SIG-M5 (cell line): ENCODE data around the gene NAA40.
"Not testable (repeated sequence)": the region's sequence is repeated elsewhere in the genome, so short reads cannot be mapped to it uniquely, and the experiment has no call there.

Experiments
- DNase-seq: peaks from one replicate; lab custom pipeline; 2025; lab: John Stamatoyannopoulos, UW

The NAA40 gene

DNA sequence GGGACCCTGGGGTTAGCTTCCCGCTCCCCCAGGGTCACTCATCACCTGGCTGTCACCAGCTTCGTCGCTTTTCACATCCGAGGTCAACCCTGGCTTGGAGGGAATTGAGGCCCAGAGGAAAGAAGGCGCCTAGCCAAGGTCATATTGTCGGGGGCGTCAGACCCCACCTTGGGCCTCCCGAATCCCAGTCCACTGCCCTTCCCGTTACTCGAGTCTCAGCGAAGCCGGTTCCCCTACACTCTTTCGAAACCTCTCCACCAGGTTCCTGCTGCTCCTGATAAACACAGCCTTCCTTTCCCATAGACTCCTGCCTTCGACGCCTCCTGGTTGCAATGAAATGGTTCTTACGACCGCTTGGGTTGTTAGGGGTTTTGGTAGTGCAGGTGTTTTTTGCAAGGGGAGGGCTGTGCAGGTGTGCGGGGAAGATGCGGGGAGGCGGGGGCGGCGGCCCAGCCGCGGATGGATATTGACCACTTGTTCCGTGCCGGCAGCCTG, 642 bp downstream of the NAA40 start:
- DNase-seq, result no peak

DNA sequence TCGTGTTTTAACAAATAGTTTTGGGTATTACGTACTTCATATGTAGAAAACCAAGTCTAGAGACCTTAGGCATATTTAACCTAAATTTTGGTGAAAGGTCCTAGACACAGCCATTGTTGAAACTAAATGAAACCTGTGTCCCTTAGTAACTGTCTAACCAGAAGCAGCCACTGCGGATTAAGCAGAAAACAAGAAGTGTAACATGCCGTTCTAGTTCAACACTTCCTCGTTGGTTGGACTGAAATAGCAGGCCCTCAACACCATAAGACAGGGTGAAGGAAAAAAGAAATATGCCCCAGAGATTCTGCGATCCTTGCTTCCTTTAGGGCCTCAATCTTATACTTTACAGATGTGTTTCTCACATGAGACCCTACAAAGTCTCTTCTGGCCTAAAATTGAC, 2.0 kb downstream of the NAA40 start:
- peak; percentile 4 for DNase-seq

DNA sequence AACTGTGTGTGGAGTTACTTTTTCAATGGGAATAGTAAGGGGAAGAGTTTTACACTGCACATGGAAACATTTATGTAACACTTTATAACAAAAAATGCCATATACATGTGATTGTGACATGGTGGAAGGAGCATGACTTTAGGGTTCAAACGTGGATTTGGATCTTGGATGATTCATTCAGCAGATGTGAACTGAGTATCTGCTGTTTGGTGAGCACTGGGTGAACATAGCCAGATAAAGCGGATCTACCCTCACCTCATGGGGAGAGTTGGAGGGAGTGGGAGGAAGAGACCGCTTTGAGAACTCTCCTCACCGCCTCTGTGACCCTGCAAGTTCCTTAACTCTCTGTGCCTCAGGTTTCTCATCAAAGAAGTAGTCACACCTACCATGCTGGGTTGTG, 3.1 kb downstream of the NAA40 start:
- no peak for DNase-seq

DNA sequence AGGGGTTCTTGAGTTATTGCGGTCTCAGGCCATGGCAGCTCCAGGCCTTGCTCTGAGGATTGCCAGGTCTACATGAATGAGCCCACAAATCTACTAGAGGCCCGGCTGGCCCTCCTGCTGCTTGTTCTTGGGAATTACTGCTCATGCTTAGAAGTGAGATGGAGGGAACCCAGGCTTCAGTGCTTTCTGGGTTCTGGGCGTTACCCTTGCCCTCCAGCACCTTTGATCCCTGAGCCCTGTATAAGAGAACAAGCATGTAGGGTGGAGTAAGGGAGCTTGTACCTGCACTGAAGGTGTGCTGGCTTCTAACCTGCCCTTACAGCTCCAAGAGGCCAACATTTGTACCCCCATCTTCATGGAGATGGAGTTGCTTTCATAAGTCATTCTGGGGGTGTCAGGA, 4.0 kb downstream of the NAA40 start:
- DNase-seq, result no peak

DNA sequence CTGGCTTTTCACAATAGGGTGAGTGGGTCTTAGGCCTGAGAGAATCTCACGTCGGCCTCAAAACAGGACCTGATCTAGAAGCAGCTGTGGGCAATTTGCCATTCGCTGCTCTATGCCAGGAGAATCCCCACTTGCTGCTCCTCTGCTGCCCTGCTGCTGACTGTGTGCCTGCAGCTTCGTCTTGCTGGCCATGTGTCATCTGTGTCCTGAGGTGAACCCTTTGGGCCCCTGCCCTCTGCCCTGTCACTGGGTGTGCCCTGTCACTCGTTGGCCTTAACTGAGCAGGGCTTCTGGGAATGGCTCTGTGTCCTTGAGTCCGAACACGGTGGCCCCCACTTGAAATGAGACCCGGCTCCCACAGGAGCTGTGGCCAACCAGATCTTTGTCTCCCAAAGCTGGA, 6.2 kb downstream of the NAA40 start:
- DNase-seq, result no peak

DNA sequence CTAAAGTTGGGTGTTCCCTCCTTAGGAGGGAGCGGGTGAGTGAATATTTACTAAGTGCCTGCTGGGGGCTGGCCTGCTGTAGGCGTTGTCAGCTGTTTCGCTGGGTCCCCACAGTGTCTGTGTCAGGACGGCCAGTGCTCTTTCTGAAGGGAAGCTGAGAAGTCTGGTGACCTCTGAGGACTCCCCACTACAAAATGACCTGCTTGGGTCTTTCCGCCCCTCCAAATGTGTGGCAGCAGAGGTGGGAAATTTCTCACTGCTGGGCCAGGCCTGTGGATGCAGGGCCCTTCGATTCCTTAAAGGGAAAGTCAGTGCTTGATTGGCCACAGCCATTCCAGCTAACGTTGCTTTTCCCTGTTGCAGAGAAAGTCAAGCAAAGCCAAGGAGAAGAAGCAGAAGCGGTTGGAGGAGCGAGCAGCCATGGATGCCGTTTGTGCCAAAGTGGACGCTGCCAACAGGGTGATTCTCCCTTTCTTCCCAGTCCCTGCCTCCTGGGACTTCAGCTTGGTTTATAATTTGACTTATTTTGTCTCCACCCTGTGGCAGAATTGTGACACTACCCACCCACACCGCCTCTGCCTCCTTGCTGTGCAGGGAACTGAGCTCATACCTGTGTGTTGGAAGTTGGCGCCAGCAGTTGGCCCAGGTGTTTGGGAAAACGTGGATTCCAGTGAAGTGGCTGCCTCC, 6.8 kb downstream of the NAA40 start:
- no peak for DNase-seq

DNA sequence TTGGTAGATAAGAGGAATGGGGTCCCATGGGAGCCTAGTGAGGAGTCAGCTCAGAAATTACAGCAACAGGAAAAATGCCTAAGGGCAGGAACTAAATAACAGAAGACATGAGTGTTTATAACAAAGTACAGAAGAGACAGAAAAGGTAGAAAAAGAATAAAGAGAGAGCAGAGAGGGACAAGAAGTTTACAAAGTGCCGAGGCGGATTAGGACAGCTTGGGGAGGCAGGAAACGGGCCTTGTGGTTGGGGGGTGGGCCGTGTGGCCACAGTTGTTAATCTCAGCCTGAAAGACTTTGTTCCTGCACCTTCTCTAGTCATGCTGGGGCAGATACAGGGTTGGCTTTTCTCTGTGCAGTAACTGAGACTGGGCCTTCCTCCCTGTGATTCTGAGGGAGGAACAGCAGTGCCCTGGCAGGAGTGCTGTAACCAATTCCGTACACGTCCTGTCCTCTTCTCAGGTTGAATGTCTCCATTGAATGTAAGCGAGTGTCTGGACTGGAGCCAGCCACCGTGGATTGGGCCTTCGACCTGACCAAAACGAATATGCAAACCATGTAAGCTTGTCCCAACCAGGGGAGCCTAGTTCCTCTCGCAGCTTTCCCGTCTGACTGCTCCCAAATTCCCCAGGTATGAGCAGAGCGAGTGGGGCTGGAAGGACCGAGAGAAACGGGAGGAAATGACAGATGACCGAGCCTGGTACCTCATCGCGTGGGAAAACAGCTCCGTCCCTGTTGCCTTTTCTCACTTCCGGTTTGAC, 13.2 kb downstream of the NAA40 start:
- DNase-seq, result no peak

DNA sequence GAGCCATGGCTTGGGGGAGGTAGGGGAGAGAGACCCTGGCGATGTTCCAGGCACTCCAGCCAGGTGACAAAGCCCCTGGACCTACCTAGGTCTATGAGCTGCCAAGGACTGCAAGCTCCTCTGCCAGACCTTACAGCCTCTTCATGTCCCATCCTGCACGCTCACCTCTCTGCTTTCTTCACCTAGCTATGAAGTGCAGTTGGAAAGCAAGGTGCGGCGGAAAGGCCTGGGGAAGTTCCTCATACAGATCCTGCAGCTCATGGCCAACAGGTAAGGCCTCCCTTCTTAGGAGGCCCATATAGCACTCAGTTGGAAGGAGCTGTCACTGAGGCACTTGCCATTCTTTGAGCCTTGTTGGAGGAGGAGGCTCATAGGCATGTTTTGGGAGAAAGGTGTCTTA, 13.8 kb downstream of the NAA40 start:
- no peak for DNase-seq

DNA sequence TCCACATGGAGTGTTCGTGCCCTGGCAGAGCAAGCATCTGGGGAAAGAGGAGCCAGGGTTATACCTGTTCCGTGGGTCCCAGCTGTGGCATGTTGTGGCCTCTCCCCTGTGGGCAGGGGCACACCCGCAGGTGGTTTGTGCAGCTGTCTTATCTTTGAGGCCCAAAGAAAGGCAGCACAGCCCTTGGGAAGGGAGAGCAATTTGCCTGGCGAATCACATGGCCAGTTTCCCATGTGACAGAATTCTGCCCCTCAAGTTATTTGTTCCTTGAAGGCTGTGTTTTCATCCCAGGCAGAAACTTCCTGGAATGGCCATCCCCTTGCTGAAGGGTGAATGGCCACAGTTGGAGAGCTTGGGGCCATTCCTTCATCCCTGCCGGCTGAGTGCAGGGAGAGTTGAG, 19.2 kb downstream of the NAA40 start:
- DNase-seq, result no peak

DNA sequence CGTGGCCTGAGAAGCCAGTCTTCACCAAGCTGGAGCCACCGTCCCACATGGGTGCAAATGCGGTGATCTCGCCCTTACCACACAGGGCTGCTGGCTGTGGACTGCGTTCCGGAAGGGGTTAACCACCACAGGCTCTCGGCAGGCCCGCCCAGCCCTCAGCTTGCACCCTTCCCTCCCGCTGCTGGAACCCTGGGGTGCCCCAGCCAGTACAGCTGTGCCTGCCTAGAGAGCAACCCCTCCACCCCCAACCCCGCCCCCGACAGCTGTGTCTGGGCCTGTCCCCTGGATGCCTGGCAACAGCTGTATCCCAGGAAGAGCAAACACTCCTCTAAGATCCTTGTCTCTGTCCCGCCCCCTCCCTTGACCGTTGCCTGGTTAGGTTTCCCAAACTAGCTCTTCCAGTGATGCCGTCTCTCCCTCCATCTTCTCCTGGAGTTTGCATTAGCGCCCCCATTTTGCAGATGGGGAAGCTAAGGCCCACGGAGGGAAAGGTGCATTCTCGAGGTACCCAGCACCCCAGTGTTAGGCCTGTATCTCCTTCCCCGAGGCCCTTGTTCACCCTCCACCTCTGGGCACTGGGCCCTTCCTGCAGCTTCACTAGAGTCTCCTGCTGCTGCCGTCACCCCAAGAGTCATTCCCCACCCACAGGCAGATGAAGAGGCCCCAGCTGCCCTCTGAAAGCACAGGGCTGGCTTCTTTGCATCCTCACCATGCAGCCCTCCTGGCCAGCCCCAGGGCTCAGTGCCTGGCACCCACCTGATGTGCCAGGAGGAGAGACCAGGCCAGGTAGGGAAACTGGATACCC, 23.0 kb downstream of the NAA40 start:
- no peak for DNase-seq

DNA sequence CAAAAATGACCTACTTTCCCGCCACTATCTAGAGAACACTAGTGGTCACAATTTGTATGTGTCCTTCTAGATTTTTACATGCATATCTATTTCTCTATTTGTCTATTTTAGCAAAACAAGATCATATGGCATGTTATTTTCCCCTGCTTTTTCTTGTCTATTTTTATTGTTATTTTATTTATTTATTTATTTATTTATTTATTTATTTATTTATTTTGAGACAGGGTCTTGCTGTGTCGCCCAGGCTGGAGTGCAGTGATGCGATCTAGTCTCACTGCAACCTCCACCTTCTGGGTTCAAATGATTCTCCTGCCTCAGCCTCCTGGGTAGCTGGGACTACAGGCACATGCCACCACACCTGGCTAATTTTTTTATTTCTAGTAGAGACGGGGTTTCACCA, 25.1 kb downstream of the NAA40 start:
- not testable (repeated sequence) for DNase-seq

DNA sequence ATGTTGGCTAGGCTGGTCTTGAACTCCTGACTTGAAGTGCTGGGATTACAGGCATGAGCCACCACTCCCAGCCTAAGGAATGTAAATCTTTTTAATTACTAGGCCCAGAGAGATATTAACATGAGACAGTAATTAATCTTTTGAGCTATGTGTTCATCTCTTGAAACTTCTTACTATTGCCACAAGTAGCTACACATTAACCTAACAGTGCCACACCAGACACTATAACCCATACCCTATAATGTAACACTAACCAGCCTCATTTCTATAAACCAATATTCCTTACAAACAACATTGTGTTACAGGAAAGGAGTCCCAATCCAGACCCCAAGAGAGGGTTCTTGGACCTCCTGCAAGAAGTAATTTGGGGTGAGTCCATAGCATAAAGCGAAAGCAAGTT, 27.6 kb downstream of the NAA40 start:
- DNase-seq, result no peak

DNA sequence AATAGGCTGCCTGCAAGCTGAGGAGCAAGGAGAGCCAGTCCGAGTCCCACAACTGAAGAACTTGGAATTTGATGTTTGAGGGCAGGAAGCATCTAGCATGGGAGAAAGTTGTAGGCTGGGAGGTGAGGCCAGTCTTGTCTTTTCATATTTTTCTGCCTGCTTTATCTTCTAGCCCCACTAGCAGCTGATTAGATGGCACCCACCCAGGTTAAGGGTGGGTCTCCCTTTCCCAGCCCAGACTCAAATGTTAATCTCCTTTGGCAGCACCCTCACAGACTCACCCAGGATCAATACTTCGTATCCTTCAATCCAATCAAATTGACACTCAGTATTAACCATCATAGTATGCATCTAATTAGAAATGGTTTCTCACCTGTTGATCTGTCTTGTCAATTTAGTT, 30.7 kb downstream of the NAA40 start:
- DNase-seq, result no peak

DNA sequence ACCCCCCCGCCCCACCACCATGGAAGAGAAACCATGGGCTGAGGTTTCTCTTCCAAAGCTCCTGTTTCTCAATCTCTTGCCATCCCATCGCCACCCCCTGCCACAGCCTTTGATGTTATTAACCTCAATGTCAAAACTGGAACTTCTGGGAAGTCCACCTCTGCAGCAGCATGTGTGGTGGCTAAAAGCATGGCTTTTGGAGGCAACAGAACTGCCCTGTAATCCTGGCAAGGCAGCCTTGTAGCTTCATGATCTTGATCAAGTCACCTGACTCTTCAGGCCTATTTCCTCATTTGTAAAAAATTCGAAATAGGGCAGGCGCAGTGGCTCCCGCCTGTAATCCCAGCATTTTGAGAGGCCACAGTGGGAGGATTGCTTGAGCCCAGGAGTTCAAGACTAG, 32.1 kb downstream of the NAA40 start:
- no peak for DNase-seq

DNA sequence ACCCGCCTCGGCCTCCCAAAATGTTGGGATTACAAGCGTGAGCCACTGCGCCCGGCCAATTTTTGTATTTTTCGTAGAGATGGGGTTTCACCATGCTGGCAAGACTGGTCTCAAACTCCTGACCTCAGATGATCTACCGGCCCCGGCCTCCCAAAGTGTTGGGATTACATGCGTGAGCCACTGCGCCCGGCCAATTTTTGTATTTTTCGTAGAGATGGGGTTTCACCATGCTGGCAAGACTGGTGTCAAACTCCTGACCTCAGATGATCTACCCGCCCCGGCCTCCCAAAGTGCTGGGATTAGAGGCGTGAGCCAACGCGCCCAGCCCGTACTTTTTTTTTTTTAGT, 35.1 kb downstream of the NAA40 start:
- not testable (repeated sequence) for DNase-seq

DNA sequence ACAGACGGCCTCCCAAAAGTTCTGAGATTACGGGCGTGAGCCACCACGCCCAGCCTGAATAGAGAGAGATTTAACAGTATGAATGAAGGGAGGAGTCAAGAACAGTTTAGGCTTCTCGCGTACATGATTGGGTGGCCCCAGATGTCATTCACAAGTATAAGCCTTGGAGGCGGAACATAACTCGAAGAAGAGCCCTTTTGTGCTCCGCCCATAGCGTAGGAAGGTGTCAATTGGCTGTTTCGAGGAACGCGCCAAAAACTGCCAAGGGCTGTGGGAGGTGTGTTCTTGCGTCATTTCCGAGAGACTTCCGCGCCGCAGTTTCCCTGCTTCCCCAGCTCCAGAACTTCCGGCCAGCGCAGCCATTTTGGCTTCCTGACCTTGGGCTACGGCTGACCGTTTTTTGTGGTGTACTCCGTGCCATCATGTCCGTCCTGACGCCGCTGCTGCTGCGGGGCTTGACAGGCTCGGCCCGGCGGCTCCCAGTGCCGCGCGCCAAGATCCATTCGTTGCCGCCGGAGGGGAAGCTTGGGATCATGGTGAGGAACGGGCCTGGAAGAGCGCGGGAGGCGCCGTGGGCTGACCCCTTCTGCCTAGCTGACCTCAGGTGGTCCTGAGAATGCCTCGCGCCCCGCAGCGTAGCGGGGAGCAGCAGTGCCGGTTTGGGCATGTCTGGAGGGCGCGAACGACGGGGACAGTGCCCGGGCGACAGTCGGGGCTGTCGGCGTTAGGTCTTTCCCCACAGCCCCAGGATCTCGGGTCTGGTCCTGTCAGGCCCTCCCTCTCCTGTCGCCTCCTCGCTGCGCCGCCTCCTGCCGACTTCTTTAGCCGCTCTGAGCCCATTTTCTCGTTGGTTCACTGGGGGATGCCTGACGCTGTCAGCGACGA, 35.7 kb downstream of the NAA40 start, which contains the start of gene COX8A:
TSS of gene COX8A (plus strand) at position 362 of the 885 bp plus-strand sequence. CDS start at position 423, 61 bp downstream.
- DNase-seq, result peak; percentile 94

DNA sequence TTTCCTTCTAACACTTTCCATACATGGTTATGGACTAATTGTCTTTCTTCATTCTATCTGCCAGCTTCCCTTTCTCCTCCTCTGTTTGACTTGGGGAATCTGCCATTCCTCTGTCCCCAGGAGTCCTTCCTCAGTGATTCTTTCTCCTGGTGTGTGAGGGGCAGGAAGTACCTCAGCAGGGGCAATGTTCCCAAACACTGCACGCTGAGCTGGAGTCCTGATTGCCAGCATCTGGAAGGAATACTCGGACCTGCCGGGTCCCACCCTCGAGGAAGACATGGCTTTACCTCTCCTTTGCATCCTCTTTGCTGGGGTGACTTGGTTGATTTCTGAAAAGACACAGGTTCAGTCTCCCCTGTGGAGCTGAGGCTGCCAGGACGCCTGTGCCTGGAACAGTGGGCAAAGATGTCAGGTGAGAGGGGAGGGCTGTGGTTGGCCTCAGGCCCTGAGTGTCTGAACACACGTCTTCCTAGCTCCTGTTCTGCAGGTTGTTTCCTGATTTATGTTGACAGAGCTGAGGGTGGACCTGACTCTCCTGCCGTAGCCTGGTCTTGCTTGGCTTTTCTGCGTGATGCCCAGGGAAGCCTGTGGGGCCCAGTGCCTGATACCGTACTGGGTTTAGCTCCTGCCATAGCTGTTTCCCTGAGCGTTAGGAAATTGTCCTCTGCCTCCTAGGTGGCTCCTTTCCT, 39.9 kb downstream of the NAA40 start:
- DNase-seq, result no peak

DNA sequence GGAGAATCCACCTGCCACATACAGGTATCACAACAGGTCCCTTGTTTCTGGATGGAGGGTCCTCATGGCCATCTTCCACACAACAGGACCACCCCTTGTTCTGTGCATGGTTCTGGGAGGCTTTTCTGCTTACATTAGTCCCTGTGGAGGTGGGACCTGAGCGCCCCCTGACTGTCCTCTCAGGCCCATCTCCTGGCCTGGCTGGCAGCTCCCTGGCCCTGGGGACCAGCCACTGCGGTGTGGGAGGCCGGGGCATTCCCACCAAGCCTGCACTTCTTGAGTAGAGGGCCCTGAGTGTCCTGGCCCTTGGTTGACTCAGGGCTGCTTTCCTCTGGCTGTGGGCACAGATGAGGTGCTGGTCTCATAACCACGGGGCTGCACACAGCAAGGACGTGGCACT, 40.6 kb downstream of the NAA40 start:
- no peak for DNase-seq

DNA sequence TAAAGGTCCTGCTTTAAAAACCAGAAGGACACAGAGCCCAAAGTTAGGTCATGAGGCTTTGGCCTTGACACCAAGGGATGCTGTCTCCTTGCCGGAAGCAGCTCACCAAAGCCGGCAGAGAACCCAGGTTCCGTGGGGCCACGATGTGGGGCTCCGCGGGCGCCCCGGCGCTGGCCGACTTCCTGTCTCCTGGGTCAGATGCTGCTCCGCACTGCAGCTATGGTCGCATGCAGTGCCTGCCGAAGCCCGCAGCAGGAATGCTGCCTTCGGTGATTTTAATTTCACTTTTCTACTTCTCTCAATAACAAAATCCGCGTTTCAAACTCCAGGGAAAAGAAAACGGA, 47.0 kb downstream of the NAA40 start:
- DNase-seq, result no peak

DNA sequence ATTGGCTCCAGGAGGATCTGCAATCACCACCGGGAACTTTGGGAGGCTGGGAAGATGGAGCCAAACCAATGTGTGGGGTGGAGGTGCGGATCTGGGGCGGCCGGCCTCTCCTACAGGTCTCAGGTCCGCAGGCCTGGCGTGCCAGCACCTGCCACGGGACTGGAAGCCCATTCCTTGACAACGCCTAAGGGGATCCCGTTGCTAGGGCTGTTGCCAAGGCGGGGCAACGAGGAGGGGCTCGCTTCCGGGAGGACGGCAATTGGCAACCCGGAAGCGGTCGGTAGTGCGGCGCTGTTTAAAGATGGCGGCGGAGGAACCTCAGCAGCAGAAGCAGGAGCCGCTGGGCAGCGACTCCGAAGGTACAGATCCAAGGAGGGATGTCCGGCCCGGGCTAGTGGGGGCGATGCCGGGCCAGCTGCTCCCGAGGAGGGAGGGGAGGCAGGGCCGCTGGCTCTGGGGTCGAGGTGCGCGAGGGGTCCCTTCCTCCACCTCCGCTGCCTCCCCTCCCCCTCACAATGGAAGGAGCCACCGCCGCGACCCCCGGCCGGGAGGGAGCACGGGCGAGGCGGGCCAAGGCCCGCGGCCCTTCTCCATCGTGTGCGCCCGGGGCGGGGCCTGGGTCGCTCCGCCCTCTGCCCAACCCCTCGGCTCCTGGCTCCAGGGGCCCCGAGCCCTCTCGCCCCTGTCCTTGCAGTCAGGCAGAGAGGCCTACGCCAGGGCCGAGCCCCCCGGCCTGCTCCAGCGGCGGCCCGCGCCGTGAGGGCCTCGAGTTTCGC, 47.5 kb downstream of the NAA40 start, which contains the start of gene OTUB1:
TSS of gene OTUB1 (plus strand) at position 283 of the 776 bp plus-strand sequence. CDS start at position 302, 19 bp downstream.
- DNase-seq, result peak; percentile 24
